HG03135 (cell line): ENCODE data around the gene HOXB6.

ENCODE experiments used
- ATAC-seq: cut with Tn5 transposase; IDR thresholded peaks from one replicate; pipeline ENCODE4 v1.9.1; 2021; ENCODE audit warnings: mild to moderate bottlenecking, moderate library complexity; ENCODE audit not compliant: unreplicated experiment

Gene HOXB6

GRCh38 chr17:48583708-48584222 lies 21.0 kb downstream of the HOXB6 start:
- ATAC-seq: no peak

- no peak for ATAC-seq
Observed at GRCh38 chr17:48582750-48583069, 22.1 kb downstream of the HOXB6 start.

DNA sequence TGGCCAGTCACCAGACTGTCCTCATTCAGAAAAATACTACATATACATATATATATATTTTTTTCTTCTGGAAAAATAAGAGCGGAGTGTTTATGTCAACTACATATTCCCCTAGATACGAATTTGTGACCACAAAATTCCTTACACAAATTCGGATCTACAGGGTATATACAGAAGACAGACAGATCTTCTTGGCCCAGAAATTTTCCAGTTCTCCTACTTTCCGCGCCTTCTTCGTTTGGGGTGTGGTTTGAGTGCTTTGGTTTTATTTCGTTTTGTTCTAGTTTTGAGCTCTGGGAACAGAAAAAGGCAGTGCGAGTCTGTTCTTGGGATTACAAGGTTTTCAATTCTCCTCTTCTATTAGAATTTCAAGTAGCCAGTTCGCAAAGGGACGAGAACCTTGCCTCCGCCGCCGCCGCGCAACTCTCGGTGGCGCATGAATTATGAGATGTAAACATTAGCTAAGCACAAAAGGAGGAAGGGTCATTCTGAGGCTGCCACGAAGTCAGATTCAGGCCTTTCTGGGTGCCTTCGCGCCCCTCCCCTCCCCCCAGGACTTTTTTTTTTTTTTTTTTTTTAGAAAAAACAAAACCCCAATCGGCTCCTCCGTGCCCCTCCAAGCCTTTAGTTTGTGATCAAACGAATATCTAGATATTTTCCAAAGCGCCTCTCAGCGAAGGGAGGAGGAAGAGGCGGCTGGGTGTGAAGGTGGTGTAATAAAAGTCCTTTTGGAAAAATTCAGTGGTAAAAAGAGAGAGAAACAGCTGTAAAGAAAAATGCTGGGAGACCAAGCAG lies 24.8 kb downstream of the HOXB6 start:
- ATAC-seq: no peak

GRCh38 chr17:48579471-48579759 lies 25.4 kb downstream of the HOXB6 start:
- ATAC-seq: no peak

GRCh38 chr17:48578616-48579470 lies 25.9 kb downstream of the HOXB6 start:
- ATAC-seq: no peak

DNA sequence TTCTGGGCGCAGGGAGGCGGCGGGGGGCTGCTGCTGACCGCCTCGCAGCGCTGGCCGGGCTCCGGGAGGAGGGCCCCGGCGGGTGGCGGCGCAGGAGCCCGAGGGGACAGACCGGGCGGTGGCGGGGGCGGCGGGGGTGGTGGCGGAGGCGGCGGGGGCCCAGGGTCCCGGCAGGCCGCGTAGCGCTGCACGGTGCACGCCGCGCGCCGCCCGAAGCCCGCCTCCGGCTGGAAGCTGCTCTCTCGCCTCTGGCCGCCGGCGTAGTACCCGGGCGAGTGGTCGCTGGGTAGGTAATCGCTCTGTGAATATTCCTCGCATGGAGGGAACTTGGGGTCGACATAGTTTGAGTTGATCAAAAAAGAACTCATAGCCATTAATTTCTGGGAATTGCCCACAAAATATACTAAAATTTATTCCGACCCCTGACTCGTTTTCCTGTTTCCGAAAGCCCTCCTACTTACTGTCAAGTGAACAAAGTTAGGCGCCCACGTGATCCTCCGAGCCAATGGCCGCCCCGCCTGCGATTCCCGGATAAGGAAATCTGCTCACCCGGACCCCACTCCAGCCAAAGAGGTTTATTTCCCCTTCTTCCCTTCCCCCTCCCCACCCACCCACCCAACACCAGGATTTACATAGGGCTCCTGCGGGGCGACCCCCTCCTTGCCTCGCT lies 26.7 kb downstream of the HOXB6 start, which contains the start of gene HOXB4:
Gene HOXB4 (minus strand): TSS at position 405 of the 670 bp plus-strand sequence. CDS start 31 bp downstream, at position 374.
- ATAC-seq: no peak

GRCh38 chr17:48577330-48577945 lies 27.3 kb downstream of the HOXB6 start:
- no peak for ATAC-seq

DNA sequence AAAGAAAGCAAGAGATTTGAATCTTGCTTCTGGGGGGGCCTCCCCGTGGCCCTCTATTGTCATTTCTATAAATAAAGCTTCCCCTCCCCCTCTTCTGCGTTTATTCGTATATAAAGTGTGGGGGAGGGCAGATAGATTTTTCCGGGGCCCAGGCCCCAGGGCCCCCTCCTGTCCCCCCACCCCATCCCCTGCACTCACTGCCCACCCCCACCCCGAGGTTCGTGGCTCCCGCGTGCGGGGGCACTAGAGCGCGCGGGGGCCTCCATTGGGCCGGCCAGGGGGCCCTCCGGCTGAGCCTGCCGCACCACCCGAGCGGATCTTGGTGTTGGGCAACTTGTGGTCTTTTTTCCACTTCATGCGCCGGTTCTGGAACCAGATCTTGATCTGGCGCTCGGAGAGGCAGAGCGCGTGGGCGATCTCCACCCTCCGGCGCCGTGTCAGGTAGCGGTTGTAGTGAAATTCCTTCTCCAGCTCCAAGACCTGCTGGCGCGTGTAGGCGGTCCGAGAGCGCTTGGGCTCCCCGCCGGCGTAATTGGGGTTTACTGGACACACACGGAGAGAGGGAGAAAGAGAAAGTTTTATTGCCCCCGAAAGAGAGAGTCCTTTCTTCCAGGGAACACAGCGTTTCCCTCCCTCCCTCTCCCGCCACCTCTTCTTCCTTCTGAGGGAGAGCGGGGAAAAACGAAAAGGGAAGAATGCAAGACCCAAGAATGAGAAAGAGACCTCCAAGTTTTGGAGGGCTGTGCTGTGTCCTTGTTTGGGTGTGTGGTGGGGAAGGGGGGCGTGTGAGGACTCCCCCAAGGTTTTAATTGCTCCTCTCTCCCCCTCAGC lies 28.1 kb downstream of the HOXB6 start:
- no peak for ATAC-seq

- ATAC-seq: no peak
Observed at GRCh38 chr17:48575673-48576478, 28.9 kb downstream of the HOXB6 start.

- no peak for ATAC-seq
Observed at GRCh38 chr17:48575066-48575582, 29.7 kb downstream of the HOXB6 start.

DNA sequence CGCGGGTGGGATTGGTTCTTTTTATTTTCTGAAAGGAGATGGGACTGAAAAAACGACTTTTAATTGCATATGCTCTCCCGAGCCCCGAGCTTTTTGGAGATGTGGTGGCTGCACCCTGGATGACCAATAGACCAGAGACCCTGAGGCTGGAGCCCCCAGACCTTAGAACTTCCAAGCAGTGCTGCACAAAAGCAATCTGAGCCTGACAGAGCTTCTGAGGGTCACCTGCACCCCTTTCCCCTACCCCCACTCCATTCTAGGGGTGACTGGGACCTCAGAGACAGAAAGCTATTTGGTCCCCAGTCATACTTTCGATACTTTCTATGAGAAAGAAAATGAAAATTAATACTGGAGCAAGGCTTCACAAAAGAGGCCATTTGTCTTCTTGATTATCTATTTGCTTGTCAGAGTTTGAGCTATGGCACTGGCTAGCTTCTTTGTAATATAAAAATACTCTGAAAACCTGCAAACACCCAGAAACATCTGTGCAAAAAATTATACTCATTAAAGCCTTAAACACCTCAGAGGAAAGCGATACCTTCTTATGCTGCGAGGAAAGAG lies 30.2 kb downstream of the HOXB6 start:
- ATAC-seq: no peak

GRCh38 chr17:48571826-48572417 lies 32.9 kb downstream of the HOXB6 start:
- no peak for ATAC-seq

GRCh38 chr17:48571024-48571818 lies 33.6 kb downstream of the HOXB6 start:
- no peak for ATAC-seq

GRCh38 chr17:48570325-48571023 lies 34.3 kb downstream of the HOXB6 start:
- no peak for ATAC-seq

DNA sequence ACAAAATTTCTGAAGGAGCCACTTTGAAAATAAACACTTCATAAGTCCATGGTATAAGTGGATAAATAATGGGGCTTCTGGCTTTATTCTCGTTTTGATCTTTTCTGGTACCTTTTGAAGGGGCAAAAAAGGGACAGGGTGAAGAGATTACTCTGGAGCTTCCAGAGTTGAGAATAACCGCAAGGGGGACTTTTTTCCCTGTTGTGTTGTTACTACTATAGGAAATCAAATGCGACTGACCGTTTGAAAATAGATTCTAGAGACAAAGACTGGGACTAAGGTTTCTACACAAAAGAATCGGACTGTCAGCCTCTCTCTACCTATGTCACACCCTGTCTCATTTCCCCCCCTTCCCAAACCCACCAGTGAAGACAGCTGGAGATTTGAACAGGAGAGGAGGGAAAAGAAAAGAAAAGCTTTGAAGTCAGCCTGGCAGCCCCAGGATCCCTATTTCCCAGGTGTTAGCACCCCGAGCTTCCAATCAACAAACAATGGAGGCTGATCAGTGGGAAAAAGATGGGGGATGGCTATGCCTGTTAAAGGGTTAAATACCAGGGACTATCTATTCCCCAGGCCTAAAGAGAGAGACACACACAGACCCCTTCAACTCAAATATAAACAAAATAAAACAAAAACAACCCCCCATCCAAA lies 35.0 kb downstream of the HOXB6 start:
- ATAC-seq: no peak

- ATAC-seq: no peak
Observed at GRCh38 chr17:48569240-48569582, 35.6 kb downstream of the HOXB6 start.
